Left lung (tissue), 14 donors: ENCODE data around the gene RNF125. TPM values are rescaled to one million over a fixed set of nuclear protein-coding genes. Genes with fewer than 3 reads are reported as not detected.

Source experiments
- ATAC-seq: fragments of 200-7000 bp; cut with Tn5 transposase; one replicate; pipeline ENCODE4 v1.9.1; 2020; ENCODE audit warnings: moderate library complexity
- DNase-seq, 4 donors: peaks; one replicate each; pipeline ENCODE4 v3.0.0-alpha.2; 2013 to 2020
- H3K27ac ChIP-seq, 2 donors: fragments of 200-600 bp; sonication (generic) in 1 of 2; one replicate each; pipeline versions ENCODE4 v1.5.0 to v1.8.0; 2020 to 2021
- H3K27me3 ChIP-seq, 2 donors: fragments of 200-600 bp; sonication (generic) in 1 of 2; one replicate each; pipeline versions ENCODE4 v1.5.0 to v1.8.0; 2020 to 2021
- H3K36me3 ChIP-seq, 2 donors: fragments of 200-600 bp; sonication (generic) in 1 of 2; one replicate each; pipeline versions ENCODE4 v1.5.0 to v1.8.0; 2020 to 2021
- H3K4me1 ChIP-seq, 2 donors: fragments of 200-600 bp; one replicate each; pipeline ENCODE4 v1.8.0; 2021
- H3K4me3 ChIP-seq, 2 donors: fragments of 200-600 bp; sonication (generic) in 1 of 2; one replicate each; pipeline versions ENCODE4 v1.5.0 to v1.8.0; 2020 to 2021; ENCODE audit warnings: mild to moderate bottlenecking in 1 of 2
- H3K9me3 ChIP-seq, 2 donors: fragments of 200-600 bp; sonication (generic) in 1 of 2; one replicate each; pipeline versions ENCODE4 v1.5.0 to v1.8.0; 2020 to 2021
- CTCF ChIP-seq, 2 donors: fragments of 200-600 bp; sonication (generic) in 1 of 2; IDR thresholded peaks; one replicate each; pipeline versions ENCODE4 v1.5.0 to v1.8.0; 2021; ENCODE audit warnings: antibody characterized with exemption in 2 of 2
- intact Hi-C, 2 donors: fragments of 100-400 bp; cut with DNase I; formaldehyde crosslinking; loops; one replicate each; pipeline versions ENCODE4 v1.11.2 to v1.14.2; 2022
- long read RNA-seq, 12 donors: library from polyadenylated mRNA in 2 of 12; unstranded in 2 of 12; transcript quantifications; one replicate each; pipeline ENCODE4 v2.0.0 and lab custom pipeline, GENCODE V29; 2019 to 2026
- polyA plus RNA-seq, 6 donors: library from polyadenylated mRNA; unstranded; fragments of 120-200 nt; gene quantifications; one replicate each; pipeline ENCODE4 v1.2.1, GENCODE V29; 2013; ENCODE audit not compliant: insufficient read length in 6 of 6
- total RNA-seq, 2 donors: library from RNA; stranded (reverse); fragmentation: NEBNext Ultra II Directional; extraction: Animal tissue kit (Norgen Biotek cat#: 25700); gene quantifications; one replicate each; pipeline ENCODE4 v1.2.1, GENCODE V29; 2021
- donor health status: DM: no; HTN: yes; CAD: no.
- donor health status: DM: no; HTN: no; CAD: no.

The RNF125 gene
- total RNA-seq, result 1 to 10 TPM; 4.3 to 6.1 TPM
- polyA plus RNA-seq, result 1 to 10 TPM; 7.3 to 9.7 (median 8.2) TPM
- long read RNA-seq, donor 1, full-length matches to known transcripts, result 1 of 1 reads
- long read RNA-seq, donor 1, partial matches to known transcripts, result 0 of 1 reads
- long read RNA-seq, donor 1, other reads (novel, unspliced or antisense), result 0 of 1 reads
- long read RNA-seq, donor 2, full-length matches to known transcripts, result 1 of 1 reads
- long read RNA-seq, donor 2, partial matches to known transcripts, result 0 of 1 reads
- long read RNA-seq, donor 2, other reads (novel, unspliced or antisense), result 0 of 1 reads
- long read RNA-seq, donor 3, result 0 reads
- long read RNA-seq, donor 4, full-length matches to known transcripts, result 6 of 6 reads
- long read RNA-seq, donor 4, partial matches to known transcripts, result 0 of 6 reads
- long read RNA-seq, donor 4, other reads (novel, unspliced or antisense), result 0 of 6 reads
- long read RNA-seq, donor 5, full-length matches to known transcripts, result 1 of 1 reads
- long read RNA-seq, donor 5, partial matches to known transcripts, result 0 of 1 reads
- long read RNA-seq, donor 5, other reads (novel, unspliced or antisense), result 0 of 1 reads
- long read RNA-seq, donor 6, full-length matches to known transcripts, result 2 of 2 reads
- long read RNA-seq, donor 6, partial matches to known transcripts, result 0 of 2 reads
- long read RNA-seq, donor 6, other reads (novel, unspliced or antisense), result 0 of 2 reads
- long read RNA-seq, donor 7, full-length matches to known transcripts, result 2 of 2 reads
- long read RNA-seq, donor 7, partial matches to known transcripts, result 0 of 2 reads
- long read RNA-seq, donor 7, other reads (novel, unspliced or antisense), result 0 of 2 reads
- long read RNA-seq, donor 8, result 0 reads
- long read RNA-seq, donor 9, result 0 reads
- long read RNA-seq, donor 10, full-length matches to known transcripts, result 15 of 19 reads
- long read RNA-seq, donor 10, partial matches to known transcripts, result 2 of 19 reads
- long read RNA-seq, donor 10, other reads (novel, unspliced or antisense), result 2 of 19 reads
- long read RNA-seq, donor 11, result 0 reads
- long read RNA-seq, donor 12, full-length matches to known transcripts, result 3 of 10 reads
- long read RNA-seq, donor 12, partial matches to known transcripts, result 7 of 10 reads
- long read RNA-seq, donor 12, other reads (novel, unspliced or antisense), result 0 of 10 reads

- Histone ChIP-seq H3K27ac (peak within 1 kb of the TSS; percentile 80 to 84), H3K4me3 (peak within 1 kb of the TSS; percentile 49 to 58), H3K27me3 (no peaks in the 10 kb centered on the region), H3K4me1 (peaks cover 0 to 25% of the 10 kb centered on the region in 2 donors), H3K9me3 (no peaks in the 10 kb centered on the region), H3K36me3 (no peaks in the 10 kb centered on the region)
- intact Hi-C loops, result no loop called here
- ATAC-seq (peak; percentile 94), DNase-seq (peak; percentile 58 to 98 (median 80))
- TF ChIP-seq CTCF (IDR thresholded peaks at IDR 0.05), result peak in 1 of 2 donors; percentile 38
Observed at GRCh38 chr18:32018331-32019250, at the start of gene RNF125. TSS of gene RNF125 (plus strand) at chr18:32018825. CDS start at chr18:32018864, 39 bp downstream.

GRCh38 chr18:31970617-31971016, 48.0 kb upstream of the RNF125 start:
- Histone ChIP-seq H3K27me3 (no peaks in the 10 kb centered on the region), H3K4me1 (no peaks in the 10 kb centered on the region), H3K4me3 (no peak overlapping the region), H3K27ac (no peak overlapping the region), H3K36me3 (no peaks in the 10 kb centered on the region), H3K9me3 (peaks cover 0 to 30% of the 10 kb centered on the region in 2 donors)
- DNase-seq (no peak), ATAC-seq (no peak)
- intact Hi-C loops, result no loop called here
- no peak for TF ChIP-seq CTCF (IDR thresholded peaks at IDR 0.05)

- intact Hi-C loops, result no loop called here
- no peak for DNase-seq
- ATAC-seq, result no peak
- H3K36me3 ChIP-seq, result no peaks in the 10 kb centered on the region
- no peak overlapping the region for H3K4me3 ChIP-seq
- H3K9me3 ChIP-seq, result peaks cover 0 to 42% of the 10 kb centered on the region in 2 donors
- H3K27me3 ChIP-seq, result no peaks in the 10 kb centered on the region
- TF ChIP-seq CTCF (IDR thresholded peaks at IDR 0.05), result no peak
- H3K4me1 ChIP-seq, result no peaks in the 10 kb centered on the region
- no peak overlapping the region for H3K27ac ChIP-seq
Observed at GRCh38 chr18:31973929-31974546, 44.6 kb upstream of the RNF125 start.

- intact Hi-C loops, result no loop called here
- no peaks in the 10 kb centered on the region for H3K36me3 ChIP-seq
- H3K27me3 ChIP-seq, result no peaks in the 10 kb centered on the region
- no peak for TF ChIP-seq CTCF (IDR thresholded peaks at IDR 0.05)
- peaks cover 0 to 45% of the 10 kb centered on the region in 2 donors for H3K9me3 ChIP-seq
- no peaks in the 10 kb centered on the region for H3K4me1 ChIP-seq
- ATAC-seq, result no peak
- no peak overlapping the region for H3K4me3 ChIP-seq
- H3K27ac ChIP-seq, result no peak overlapping the region
- DNase-seq, result no peak
Observed at GRCh38 chr18:31976242-31976641, 42.4 kb upstream of the RNF125 start.
